HFFc6 (cell line): ENCODE data around the gene RGS3. TPM values are rescaled to one million over a fixed set of nuclear protein-coding genes. Genes with fewer than 3 reads are reported as not detected.

Experiments
- DNase-seq: peaks from one replicate; pipeline ENCODE4 v3.0.0-alpha.2; 2018
- H3K27ac Mint-ChIP-seq: 2 replicates; pipeline ENCODE4 v1.8.0; 2020; ENCODE audit warnings: mild to moderate bottlenecking, mixed read lengths
- H3K27me3 Mint-ChIP-seq: 2 replicates; pipeline ENCODE4 v1.8.0; 2021; ENCODE audit warnings: mild to moderate bottlenecking, moderate library complexity, mixed read lengths; ENCODE audit not compliant: insufficient read depth
- H3K36me3 Mint-ChIP-seq: 2 replicates; pipeline ENCODE4 v1.8.0; 2021; ENCODE audit warnings: low read depth, mixed read lengths
- H3K4me1 Mint-ChIP-seq: 2 replicates; pipeline ENCODE4 v1.8.0; 2020; ENCODE audit warnings: low read depth, mixed read lengths
- H3K4me3 Mint-ChIP-seq: 2 replicates; pipeline ENCODE4 v1.8.0; 2020; ENCODE audit warnings: mild to moderate bottlenecking, moderate library complexity, mixed read lengths
- H3K9me3 Mint-ChIP-seq: 2 replicates; pipeline ENCODE4 v1.8.0; 2020; ENCODE audit warnings: mild to moderate bottlenecking, mixed read lengths
- CTCF ChIP-seq: fragments of 200-600 bp; sonication (generic); IDR thresholded peaks from 2 replicates; pipeline ENCODE4 v1.5.0; 2021; ENCODE audit warnings: antibody characterized with exemption, mild to moderate bottlenecking
- total RNA-seq, 6 experiments: library from RNA; stranded (reverse); fragmentation: NEBNext Ultra II Directional; extraction: Animal tissue kit (Norgen Biotek cat#: 25700); gene quantifications; 2 replicates in 1 of 6; 3 replicates in 5 of 6; pipeline ENCODE4 v1.2.3, GENCODE V29; 2021

RGS3 gene
- total RNA-seq, 6 experiments from 2014 or later = 49.7 to 57.0 (median 52.5) TPM

- Mint-ChIP-seq H3K27me3 (no peaks in the 10 kb centered on the region; the same call in 1 of the 2 replicates), H3K4me3 (no peak overlapping the region), H3K27ac (no peak overlapping the region; the same call in 1 of the 2 replicates), H3K4me1 (peaks cover 67% of the 10 kb centered on the region), H3K9me3 (no peaks in the 10 kb centered on the region), H3K36me3 (no peaks in the 10 kb centered on the region)
- DNase-seq = no peak
- no peak for TF ChIP-seq CTCF
Observed at GRCh38 chr9:113573046-113573958, 109.8 kb downstream of the RGS3 start.

- Mint-ChIP-seq H3K27me3 (no peaks in the 10 kb centered on the region; the same call in 1 of the 2 replicates), H3K9me3 (no peaks in the 10 kb centered on the region), H3K36me3 (no peaks in the 10 kb centered on the region), H3K4me3 (no peak overlapping the region), H3K4me1 (peaks cover 73% of the 10 kb centered on the region), H3K27ac (peak overlapping the region; percentile 86)
- no peak for TF ChIP-seq CTCF
- DNase-seq = no peak
Observed at GRCh38 chr9:113573959-113574352, 110.4 kb downstream of the RGS3 start.

- no peaks in the 10 kb centered on the region; the same call in 1 of the 2 replicates for H3K27me3 Mint-ChIP-seq
- DNase-seq = peak; percentile 49
- H3K4me1 Mint-ChIP-seq = peaks cover 80% of the 10 kb centered on the region
- H3K9me3 Mint-ChIP-seq = no peaks in the 10 kb centered on the region
- no peak overlapping the region for H3K4me3 Mint-ChIP-seq
- TF ChIP-seq CTCF = no peak
- no peaks in the 10 kb centered on the region for H3K36me3 Mint-ChIP-seq
- H3K27ac Mint-ChIP-seq = peak overlapping the region; percentile 86
Observed at GRCh38 chr9:113574441-113575262, 111.1 kb downstream of the RGS3 start.

- no peaks in the 10 kb centered on the region for H3K36me3 Mint-ChIP-seq
- DNase-seq = peak; percentile 68
- H3K9me3 Mint-ChIP-seq = no peaks in the 10 kb centered on the region
- peaks cover 91% of the 10 kb centered on the region for H3K4me1 Mint-ChIP-seq
- TF ChIP-seq CTCF = no peak
- peak overlapping the region; percentile 99 for H3K27ac Mint-ChIP-seq
- H3K27me3 Mint-ChIP-seq = no peaks in the 10 kb centered on the region; the same call in 1 of the 2 replicates
- H3K4me3 Mint-ChIP-seq = peak overlapping the region; percentile 68
Observed at GRCh38 chr9:113577525-113578261, 114.2 kb downstream of the RGS3 start.

GRCh38 chr9:113578279-113578865 lies 114.8 kb downstream of the RGS3 start:
- Mint-ChIP-seq H3K27ac (peak overlapping the region; percentile 99), H3K36me3 (no peaks in the 10 kb centered on the region), H3K4me1 (peaks cover 89% of the 10 kb centered on the region), H3K4me3 (peak overlapping the region; percentile 68), H3K27me3 (no peaks in the 10 kb centered on the region; the same call in 1 of the 2 replicates), H3K9me3 (no peaks in the 10 kb centered on the region)
- DNase-seq = no peak
- peak; percentile 41 for TF ChIP-seq CTCF
